IMR-90 (cell line): Measurements from ENCODE around the gene DNMT3L. TPM values are rescaled to one million over a fixed set of nuclear protein-coding genes. Genes with fewer than 3 reads are reported as not detected.
"Not testable (repeated sequence)": the region's sequence is repeated elsewhere in the genome, so short reads cannot be mapped to it uniquely, and the experiment has no call there.

Experiments used
- ATAC-seq: fragments of 200-7000 bp; cut with Tn5 transposase; 2 replicates; pipeline ENCODE4 v1.9.1; 2020; ENCODE audit warnings: low read depth, mild to moderate bottlenecking, moderate library complexity
- BruUV-seq: library from RNA; stranded (reverse); fragments of 400-500 nt; replicated peaks from 2 replicates; lab custom pipeline; 2021; lab: Mats Ljungman, UMichigan
- CTCF ChIA-PET: fragments of 300-600 bp; formaldehyde crosslinking; extraction: SDS; loops from one replicate; lab custom pipeline; 2021; ENCODE audit warnings: antibody characterized with exemption; lab: Yijun Ruan, JAX
- POLR2A ChIA-PET: fragments of 300-600 bp; sonication (Branson Sonifier 250); formaldehyde crosslinking; loops from one replicate; lab custom pipeline; 2022; ENCODE audit warnings: antibody characterized with exemption; ENCODE audit not compliant: unreplicated experiment; lab: Charles Lee
- DNase-seq: peaks from one replicate; pipeline ENCODE4 v3.0.0; 2013
- H2AFZ ChIP-seq: replicated peaks from 2 replicates; pipeline ENCODE3; 2013; ENCODE audit warnings: low read length, mild to moderate bottlenecking; ENCODE audit not compliant: poor library complexity
- H2AK5ac ChIP-seq: 2 replicates; pipeline ENCODE4 v1.6.1; 2013; ENCODE audit warnings: low read depth, low read length, inconsistent platforms
- H2AK9ac ChIP-seq: replicated peaks from 2 replicates; pipeline ENCODE3; 2013; ENCODE audit warnings: mild to moderate bottlenecking, low read depth, low read length, moderate library complexity; ENCODE audit not compliant: poor library complexity
- H2BK120ac ChIP-seq: 2 replicates; pipeline ENCODE4 v1.6.1; 2013; ENCODE audit warnings: low read depth, low read length, inconsistent platforms
- H2BK15ac ChIP-seq: 3 replicates; pipeline ENCODE4 v1.6.1; 2013; ENCODE audit warnings: low read depth, low read length, inconsistent platforms
- H2BK20ac ChIP-seq: 2 replicates; pipeline ENCODE4 v1.6.1; 2013; ENCODE audit warnings: low read depth, mild to moderate bottlenecking, inconsistent platforms, low read length, moderate library complexity
- H2BK5ac ChIP-seq: 2 replicates; pipeline ENCODE4 v1.6.1; 2013; ENCODE audit warnings: mild to moderate bottlenecking, low read depth, low read length, inconsistent platforms; ENCODE audit not compliant: poor library complexity, severe bottlenecking
- H3K14ac ChIP-seq: replicated peaks from 2 replicates; pipeline ENCODE4 v1.6.1; 2013; ENCODE audit warnings: low read depth, low read length, inconsistent platforms
- H3K18ac ChIP-seq: 2 replicates; pipeline ENCODE4 v1.6.1; 2013; ENCODE audit warnings: low read depth, low read length, control low read depth
- H3K23ac ChIP-seq: 2 replicates; pipeline ENCODE4 v1.6.1; 2013; ENCODE audit warnings: low read depth, low read length, inconsistent platforms
- H3K27ac ChIP-seq: 2 replicates; pipeline ENCODE4 v1.5.1; 2013; ENCODE audit warnings: mild to moderate bottlenecking, control low read depth, low read length; ENCODE audit not compliant: insufficient read depth
- H3K27me3 ChIP-seq: 2 replicates; pipeline ENCODE4 v1.6.1; 2013; ENCODE audit warnings: low read length; ENCODE audit not compliant: control insufficient read depth, insufficient read depth
- H3K36me3 ChIP-seq: 2 replicates; pipeline ENCODE4 v1.6.1; 2013; ENCODE audit warnings: low read length, mixed read lengths; ENCODE audit not compliant: control insufficient read depth, insufficient read depth
- H3K4ac ChIP-seq: 2 replicates; pipeline ENCODE4 v1.6.1; 2013; ENCODE audit warnings: low read depth, low read length, inconsistent platforms
- H3K4me1 ChIP-seq: 2 replicates; pipeline ENCODE4 v1.6.1; 2013; ENCODE audit warnings: low read length, mixed read lengths; ENCODE audit not compliant: control insufficient read depth, insufficient read depth
- H3K4me2 ChIP-seq: 2 replicates; pipeline ENCODE4 v1.6.1; 2013; ENCODE audit warnings: low read depth, mild to moderate bottlenecking, control low read depth, low read length, moderate library complexity
- H3K4me3 ChIP-seq: 2 replicates; pipeline ENCODE4 v1.5.1; 2013; ENCODE audit warnings: low read depth, mild to moderate bottlenecking, control low read depth, low read length, moderate library complexity; ENCODE audit not compliant: insufficient read depth
- H3K56ac ChIP-seq: 2 replicates; pipeline ENCODE4 v1.6.1; 2013; ENCODE audit warnings: low read length, inconsistent platforms; ENCODE audit not compliant: insufficient read depth; ENCODE audit errors: extremely low read depth
- H3K79me1 ChIP-seq, 2 experiments: 2 replicates each; pipeline ENCODE4 v1.6.1; 2013; ENCODE audit warnings: low read length in 2 of 2, inconsistent platforms in 1 of 2, low read depth in 1 of 2
- H3K9ac ChIP-seq: 2 replicates; pipeline ENCODE4 v1.6.1; 2013; ENCODE audit warnings: low read depth, low read length, control low read depth
- H3K9me1 ChIP-seq: 2 replicates; pipeline ENCODE4 v1.6.1; 2013; ENCODE audit warnings: low read length, inconsistent platforms; ENCODE audit not compliant: insufficient read depth
- H3K9me3 ChIP-seq: 2 replicates; pipeline ENCODE4 v1.6.1; 2013; ENCODE audit warnings: low read length; ENCODE audit not compliant: control insufficient read depth, insufficient read depth
- H4K20me1 ChIP-seq: 2 replicates; pipeline ENCODE4 v1.6.1; 2013; ENCODE audit warnings: low read length, inconsistent platforms; ENCODE audit not compliant: insufficient read depth
- H4K5ac ChIP-seq: 2 replicates; pipeline ENCODE4 v1.6.1; 2013; ENCODE audit warnings: mild to moderate bottlenecking, low read depth, low read length, control low read depth
- H4K8ac ChIP-seq, 2 experiments: 2 replicates each; pipeline ENCODE4 v1.6.1; 2013; ENCODE audit warnings: low read depth in 2 of 2, low read length in 2 of 2, control low read depth in 1 of 2, inconsistent platforms in 1 of 2
- H4K91ac ChIP-seq: 2 replicates; pipeline ENCODE4 v1.6.1; 2013; ENCODE audit warnings: low read depth, low read length, inconsistent platforms; ENCODE audit not compliant: insufficient read depth
- WGBS, 2 experiments: methylation state at CpG; one replicate each; pipeline versions ENCODE4 v1.1.5 to v1.1.7; 2013; ENCODE audit warnings: missing lambda C conversion rate in 2 of 2; ENCODE audit not compliant: insufficient read length in 1 of 2; ENCODE audit errors: extremely low coverage in 2 of 2; 5-methylcytosine and 5-hydroxymethylcytosine counted together
- dilution Hi-C: fragments of 300-500 bp; cut with HindIII; formaldehyde crosslinking; loops from one replicate; pipeline ENCODE4 v1.14.3; 2018; ENCODE audit warnings: low sequenced_read_pairs; ENCODE audit not compliant: unreplicated experiment
- in situ Hi-C: fragments of 300-500 bp; cut with MboI; formaldehyde crosslinking; loops from 3 replicates; pipeline ENCODE4 v1.14.3; 2019; ENCODE audit warnings: low sequenced_read_pairs, inconsistent platforms, mixed read lengths
- intact Hi-C: fragments of 100-400 bp; cut with micrococcal nuclease; formaldehyde crosslinking; loops from 2 replicates; pipeline ENCODE4 v1.10.0; 2022
- polyA plus RNA-seq, 3 experiments: library from polyadenylated mRNA; depleted of rRNA; stranded (reverse); fragments of >200 nt; gene quantifications; 2 replicates each; pipeline ENCODE4 v1.2.3, GENCODE V29; 2012; ENCODE audit warnings: low replicate concordance in 1 of 3
- total RNA-seq: library from RNA; depleted of rRNA; stranded (reverse); fragments of >200 nt; gene quantifications from 2 replicates; pipeline ENCODE4 v1.2.3, GENCODE V29; 2012

DNMT3L gene
- total and polyA plus RNA-seq, 2 of the 4 experiments (the other 2 are of a cell fraction) = not detected

GRCh38 chr21:44202590-44203299, 59.0 kb downstream of the DNMT3L start:
- H3K36me3 ChIP-seq, POLR2A ChIA-PET, H3K56ac ChIP-seq, H2AK5ac ChIP-seq, DNase-seq, H4K20me1 ChIP-seq, H3K4ac ChIP-seq, H4K8ac ChIP-seq, in situ Hi-C loops, H3K18ac ChIP-seq, H3K23ac ChIP-seq, dilution Hi-C loops, H3K14ac ChIP-seq, H3K9me1 ChIP-seq, H2BK20ac ChIP-seq, BruUV-seq, H4K91ac ChIP-seq, CTCF ChIA-PET, H3K4me2 ChIP-seq, H3K27ac ChIP-seq, H2BK15ac ChIP-seq, H3K9me3 ChIP-seq, H3K4me3 ChIP-seq, H4K5ac ChIP-seq, H3K27me3 ChIP-seq, H2BK5ac ChIP-seq, H2BK120ac ChIP-seq, H3K9ac ChIP-seq, H2AFZ ChIP-seq, H2AK9ac ChIP-seq, H3K79me1 ChIP-seq, H3K4me1 ChIP-seq, intact Hi-C loops: not testable (repeated sequence)
- peak; percentile 51 for ATAC-seq
- no CpG with 5 or more reads among the region's 30 CpGs for WGBS, 2 experiments

- H2AK9ac ChIP-seq, H2BK20ac ChIP-seq, H4K8ac ChIP-seq, H3K4me3 ChIP-seq, H2AFZ ChIP-seq, ATAC-seq, H3K4ac ChIP-seq, H3K36me3 ChIP-seq, POLR2A ChIA-PET, H3K4me2 ChIP-seq, H3K18ac ChIP-seq, H3K27ac ChIP-seq, H4K20me1 ChIP-seq, H3K14ac ChIP-seq, dilution Hi-C loops, H3K56ac ChIP-seq, CTCF ChIA-PET, H2BK15ac ChIP-seq, in situ Hi-C loops, H3K9me1 ChIP-seq, BruUV-seq, H4K5ac ChIP-seq, intact Hi-C loops, H3K79me1 ChIP-seq, H3K27me3 ChIP-seq, H3K9ac ChIP-seq, H3K23ac ChIP-seq, H4K91ac ChIP-seq, H2AK5ac ChIP-seq, H2BK5ac ChIP-seq, H2BK120ac ChIP-seq, DNase-seq, H3K9me3 ChIP-seq, H3K4me1 ChIP-seq: not testable (repeated sequence)
- no CpG with 5 or more reads among the region's 11 CpGs for WGBS, 2 experiments
Measured at GRCh38 chr21:44199997-44200396, 61.7 kb downstream of the DNMT3L start.
